Measurements from ENCODE around the gene COX8A.
A peak's percentile ranks its signal among the peaks of the same experiment; 100 is the strongest.

The COX8A gene, protein sequence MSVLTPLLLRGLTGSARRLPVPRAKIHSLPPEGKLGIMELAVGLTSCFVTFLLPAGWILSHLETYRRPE

DNA sequence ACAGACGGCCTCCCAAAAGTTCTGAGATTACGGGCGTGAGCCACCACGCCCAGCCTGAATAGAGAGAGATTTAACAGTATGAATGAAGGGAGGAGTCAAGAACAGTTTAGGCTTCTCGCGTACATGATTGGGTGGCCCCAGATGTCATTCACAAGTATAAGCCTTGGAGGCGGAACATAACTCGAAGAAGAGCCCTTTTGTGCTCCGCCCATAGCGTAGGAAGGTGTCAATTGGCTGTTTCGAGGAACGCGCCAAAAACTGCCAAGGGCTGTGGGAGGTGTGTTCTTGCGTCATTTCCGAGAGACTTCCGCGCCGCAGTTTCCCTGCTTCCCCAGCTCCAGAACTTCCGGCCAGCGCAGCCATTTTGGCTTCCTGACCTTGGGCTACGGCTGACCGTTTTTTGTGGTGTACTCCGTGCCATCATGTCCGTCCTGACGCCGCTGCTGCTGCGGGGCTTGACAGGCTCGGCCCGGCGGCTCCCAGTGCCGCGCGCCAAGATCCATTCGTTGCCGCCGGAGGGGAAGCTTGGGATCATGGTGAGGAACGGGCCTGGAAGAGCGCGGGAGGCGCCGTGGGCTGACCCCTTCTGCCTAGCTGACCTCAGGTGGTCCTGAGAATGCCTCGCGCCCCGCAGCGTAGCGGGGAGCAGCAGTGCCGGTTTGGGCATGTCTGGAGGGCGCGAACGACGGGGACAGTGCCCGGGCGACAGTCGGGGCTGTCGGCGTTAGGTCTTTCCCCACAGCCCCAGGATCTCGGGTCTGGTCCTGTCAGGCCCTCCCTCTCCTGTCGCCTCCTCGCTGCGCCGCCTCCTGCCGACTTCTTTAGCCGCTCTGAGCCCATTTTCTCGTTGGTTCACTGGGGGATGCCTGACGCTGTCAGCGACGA, at the start of gene COX8A:
Gene COX8A, plus strand, starts transcription at position 362 of the 885 bp plus-strand sequence. Its CDS starts 61 bp downstream, at position 423.
- H3K4me3 ChIP-seq (ENCODE audit: control insufficient read depth, low read depth, low read length), result peak within 1 kb of the TSS; percentile 92
- TF ChIP-seq, protein P1, sequence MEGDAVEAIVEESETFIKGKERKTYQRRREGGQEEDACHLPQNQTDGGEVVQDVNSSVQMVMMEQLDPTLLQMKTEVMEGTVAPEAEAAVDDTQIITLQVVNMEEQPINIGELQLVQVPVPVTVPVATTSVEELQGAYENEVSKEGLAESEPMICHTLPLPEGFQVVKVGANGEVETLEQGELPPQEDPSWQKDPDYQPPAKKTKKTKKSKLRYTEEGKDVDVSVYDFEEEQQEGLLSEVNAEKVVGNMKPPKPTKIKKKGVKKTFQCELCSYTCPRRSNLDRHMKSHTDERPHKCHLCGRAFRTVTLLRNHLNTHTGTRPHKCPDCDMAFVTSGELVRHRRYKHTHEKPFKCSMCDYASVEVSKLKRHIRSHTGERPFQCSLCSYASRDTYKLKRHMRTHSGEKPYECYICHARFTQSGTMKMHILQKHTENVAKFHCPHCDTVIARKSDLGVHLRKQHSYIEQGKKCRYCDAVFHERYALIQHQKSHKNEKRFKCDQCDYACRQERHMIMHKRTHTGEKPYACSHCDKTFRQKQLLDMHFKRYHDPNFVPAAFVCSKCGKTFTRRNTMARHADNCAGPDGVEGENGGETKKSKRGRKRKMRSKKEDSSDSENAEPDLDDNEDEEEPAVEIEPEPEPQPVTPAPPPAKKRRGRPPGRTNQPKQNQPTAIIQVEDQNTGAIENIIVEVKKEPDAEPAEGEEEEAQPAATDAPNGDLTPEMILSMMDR (IDR thresholded peaks at IDR 0.05; ENCODE audit: control insufficient read depth, insufficient read depth, low read depth, low read length, missing control alignments), result peak; percentile 12
- peak; percentile 99 for DNase-seq (ENCODE audit: low read depth)

DNA sequence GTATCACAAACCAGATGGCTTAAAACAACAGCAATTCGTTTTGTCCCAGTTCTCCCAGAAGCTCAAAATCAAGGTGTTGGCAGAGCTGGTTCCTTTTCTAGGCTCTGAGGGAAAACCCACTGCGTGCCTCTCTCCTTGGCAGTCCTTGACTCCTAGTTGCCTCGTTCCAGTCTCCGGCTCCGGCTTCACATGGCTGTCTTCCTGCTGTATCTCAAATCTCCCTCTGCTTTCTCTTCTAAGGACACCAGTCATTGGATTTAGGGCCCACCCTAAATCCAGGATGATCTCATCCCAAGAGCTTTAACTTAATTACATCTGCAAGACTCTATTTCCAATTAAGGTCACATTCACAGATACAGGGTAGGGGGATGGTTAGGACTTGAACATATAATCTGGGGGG, 44.8 kb upstream of the COX8A start:
- TF ChIP-seq, protein P1 (IDR thresholded peaks at IDR 0.05; ENCODE audit: control insufficient read depth, insufficient read depth, low read depth, low read length, missing control alignments), result no peak
- no peak overlapping the region for H3K4me3 ChIP-seq (ENCODE audit: control insufficient read depth, low read depth, low read length)
- no peak for DNase-seq (ENCODE audit: low read depth)

DNA sequence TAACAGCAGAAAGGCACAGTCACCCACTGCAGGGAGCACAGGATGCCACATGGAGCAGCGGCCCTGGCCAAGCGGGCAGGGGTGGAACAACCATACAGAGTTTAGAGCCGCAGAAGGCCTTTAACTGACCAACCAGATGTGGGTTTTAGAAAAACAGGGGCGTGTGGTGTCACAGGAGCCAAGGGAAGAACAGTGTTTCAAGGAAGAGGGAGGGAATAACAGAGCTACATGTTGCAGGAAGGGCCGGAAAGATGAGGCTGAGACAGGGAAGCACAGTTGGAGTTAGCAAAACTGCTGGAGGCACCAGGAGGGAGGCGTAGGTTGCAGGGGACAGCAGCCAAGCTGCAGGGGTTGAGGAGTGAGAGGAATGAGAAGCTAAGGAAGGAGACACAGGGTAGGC, 43.4 kb upstream of the COX8A start:
- no peak for DNase-seq (ENCODE audit: low read depth)
- TF ChIP-seq, protein P1 (IDR thresholded peaks at IDR 0.05; ENCODE audit: control insufficient read depth, insufficient read depth, low read depth, low read length, missing control alignments), result no peak
- no peak overlapping the region for H3K4me3 ChIP-seq (ENCODE audit: control insufficient read depth, low read depth, low read length)

DNA sequence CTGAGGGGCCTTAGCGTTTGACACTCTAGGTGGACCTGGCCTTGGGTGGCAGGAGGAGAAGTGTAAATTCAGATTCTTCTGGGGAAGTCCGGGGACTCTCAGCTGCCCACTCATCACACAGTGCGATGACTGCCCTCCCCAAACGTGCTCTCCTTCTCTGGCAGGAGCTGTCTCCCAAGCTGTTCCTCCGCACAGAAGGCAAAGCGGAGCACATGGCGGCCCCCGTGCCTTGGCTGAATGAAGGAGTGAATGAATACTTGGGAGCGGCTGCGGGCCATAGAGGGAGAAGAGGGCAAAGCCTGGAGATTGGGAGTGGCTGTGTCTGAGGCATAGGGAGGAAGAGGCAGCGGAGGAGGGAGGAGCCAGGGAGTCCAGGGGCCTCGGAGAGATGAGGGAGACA, 42.5 kb upstream of the COX8A start:
- TF ChIP-seq, protein P1 (IDR thresholded peaks at IDR 0.05; ENCODE audit: control insufficient read depth, insufficient read depth, low read depth, low read length, missing control alignments), result no peak
- DNase-seq (ENCODE audit: low read depth), result no peak
- H3K4me3 ChIP-seq (ENCODE audit: control insufficient read depth, low read depth, low read length), result no peak overlapping the region

DNA sequence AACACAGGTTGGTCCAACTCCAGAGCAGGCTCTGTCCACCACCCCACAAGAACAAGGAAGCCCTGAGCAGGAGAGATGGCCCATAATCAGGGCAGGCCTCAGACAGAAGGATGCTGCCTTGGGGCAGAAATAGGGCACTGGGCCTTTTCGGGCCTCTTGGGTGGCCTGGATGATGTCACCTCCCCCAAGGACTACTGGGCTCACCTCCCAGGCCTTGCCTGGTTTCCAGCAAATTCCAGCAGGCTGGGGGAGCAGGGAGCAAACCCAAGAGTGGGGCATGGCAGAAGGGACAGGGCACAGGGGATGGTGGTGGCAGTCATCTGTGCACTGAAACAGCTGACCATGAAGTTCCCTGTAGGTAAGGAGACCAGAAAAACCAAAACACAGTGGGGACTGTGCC, 41.0 kb upstream of the COX8A start:
- H3K4me3 ChIP-seq (ENCODE audit: control insufficient read depth, low read depth, low read length), result no peak overlapping the region
- TF ChIP-seq, protein P1 (IDR thresholded peaks at IDR 0.05; ENCODE audit: control insufficient read depth, insufficient read depth, low read depth, low read length, missing control alignments), result no peak
- DNase-seq (ENCODE audit: low read depth), result no peak

DNA sequence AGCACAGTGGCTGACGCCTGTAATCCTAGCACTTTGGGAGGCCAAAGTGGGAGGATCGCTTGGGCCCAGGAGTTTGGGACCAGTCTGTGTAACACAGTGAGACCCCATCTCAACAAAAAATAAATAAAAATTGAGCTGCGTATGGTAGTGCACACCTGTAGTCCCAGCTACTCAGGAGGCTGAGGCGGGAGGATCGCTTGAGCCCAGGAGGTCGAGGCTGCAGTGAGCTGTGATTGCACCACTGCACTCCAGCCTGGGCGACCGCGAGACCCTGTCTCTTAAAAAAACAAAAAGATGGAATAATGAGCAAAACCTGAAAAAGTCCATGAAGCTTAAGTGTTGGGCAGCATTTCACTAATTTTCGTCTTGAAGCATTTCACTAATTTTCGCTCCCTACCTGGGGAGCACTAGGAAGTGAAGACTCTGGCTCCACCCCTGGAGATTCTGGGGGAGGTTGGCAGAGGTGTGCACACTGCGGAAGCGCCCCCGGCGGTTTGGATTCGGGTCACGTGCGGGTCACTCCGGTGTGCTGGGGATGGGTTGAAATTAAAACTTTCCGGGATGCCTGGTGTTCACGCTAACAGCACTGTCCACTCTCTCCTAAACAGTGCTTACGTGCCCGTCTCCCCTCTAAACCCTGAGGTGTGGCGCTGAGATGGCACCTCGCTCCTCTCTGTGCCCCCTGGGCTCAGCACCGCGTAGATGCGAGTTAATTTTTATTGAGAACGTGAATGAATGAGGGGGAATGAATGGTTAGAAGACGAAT, 36.5 kb upstream of the COX8A start:
- no peak for DNase-seq (ENCODE audit: low read depth)
- TF ChIP-seq, protein P1 (IDR thresholded peaks at IDR 0.05; ENCODE audit: control insufficient read depth, insufficient read depth, low read depth, low read length, missing control alignments), result no peak
- H3K4me3 ChIP-seq (ENCODE audit: control insufficient read depth, low read depth, low read length), result peak overlapping the region; percentile 89

Data from AG09309 (cell line).